Measurements from ENCODE around the gene KRTAP5-5.
"Not testable (repeated sequence)": the region's sequence is repeated elsewhere in the genome, so short reads cannot be mapped to it uniquely, and the experiment has no call there.

GRCh38 chr11:1601663-1602062 is 27.9 kb upstream of the KRTAP5-5 start:
- not testable (repeated sequence) for TF ChIP-seq CTCF (IDR thresholded peaks at IDR 0.05; ENCODE audit: poor library complexity, severe bottlenecking); MXI1 (conservative IDR thresholded peaks at IDR 0.05; ENCODE audit: poor library complexity, severe bottlenecking)
